Spleen (tissue), 11 donors: ENCODE measurements around the gene BNC2. TPM values are rescaled to one million over a fixed set of nuclear protein-coding genes. Genes with fewer than 3 reads are reported as not detected.

ENCODE experiments used
- DNase-seq: peaks from one replicate; pipeline ENCODE4 v3.0.0-alpha.2; 2020
- H3K27ac ChIP-seq, 8 donors: fragments of 200-600 bp; sonication (generic) in 7 of 8; 1 replicate in 4 of 8; 2 replicates in 4 of 8; pipeline versions ENCODE4 v1.5.0 to v1.8.0; 2016 to 2021; ENCODE audit warnings: inconsistent platforms in 4 of 8, mild to moderate bottlenecking in 4 of 8, moderate library complexity in 1 of 8
- H3K27me3 ChIP-seq, 7 donors: fragments of 200-600 bp; sonication (generic) in 6 of 7; replicated peaks in 1 of 7; 1 replicate in 4 of 7; 2 replicates in 3 of 7; pipeline versions ENCODE4 v1.5.0 to v1.8.0; 2016 to 2021; ENCODE audit warnings: inconsistent platforms in 3 of 7, mild to moderate bottlenecking in 1 of 7
- H3K36me3 ChIP-seq, 6 donors: fragments of 200-600 bp; sonication (generic) in 5 of 6; 1 replicate in 4 of 6; 2 replicates in 2 of 6; pipeline versions ENCODE4 v1.5.0 to v1.8.0; 2016 to 2021; ENCODE audit warnings: inconsistent platforms in 2 of 6
- H3K4me1 ChIP-seq, 6 donors: fragments of 200-600 bp; sonication (generic) in 5 of 6; 1 replicate in 3 of 6; 2 replicates in 3 of 6; pipeline versions ENCODE4 v1.5.0 to v1.8.0; 2016 to 2021; ENCODE audit warnings: inconsistent platforms in 3 of 6
- H3K4me3 ChIP-seq, 8 donors: fragments of 200-600 bp; sonication (generic) in 7 of 8; 1 replicate in 4 of 8; 2 replicates in 4 of 8; pipeline versions ENCODE4 v1.5.0 to v1.8.0; 2016 to 2021; ENCODE audit warnings: inconsistent platforms in 4 of 8, mild to moderate bottlenecking in 4 of 8, moderate library complexity in 2 of 8
- H3K9me3 ChIP-seq, 8 donors: fragments of 200-600 bp; sonication (generic) in 7 of 8; 1 replicate in 4 of 8; 2 replicates in 4 of 8; pipeline versions ENCODE4 v1.5.0 to v1.8.0; 2016 to 2021; ENCODE audit warnings: inconsistent platforms in 4 of 8
- POLR2A ChIP-seq, 3 donors: fragments of 450-650 bp; IDR thresholded peaks; one replicate each; pipeline ENCODE4 v1.5.1; 2017; ENCODE audit warnings: antibody characterized with exemption in 3 of 3, mild to moderate bottlenecking in 1 of 3
- POLR2AphosphoS5 ChIP-seq, 3 donors: sonication (generic); formaldehyde crosslinking; IDR thresholded peaks; one replicate each; pipeline ENCODE4 v1.5.1; 2017; ENCODE audit warnings: antibody characterized with exemption in 3 of 3
- WGBS, 5 donors: extraction: QIAGEN DNeasy Blood & Tissue Kit in 3 of 5; methylation state at CpG; one replicate each; pipeline versions ENCODE4 v1.1.5 to v1.1.7; 2013 to 2018; 5-methylcytosine and 5-hydroxymethylcytosine counted together
- intact Hi-C: fragments of 100-400 bp; cut with DNase I; formaldehyde crosslinking; loops from one replicate; pipeline ENCODE4 v1.15.0; 2023; ENCODE audit warnings: low total_unique reads
- polyA plus RNA-seq, 3 donors: library from polyadenylated mRNA; stranded (reverse); fragments of 200-250 nt; gene quantifications; one replicate each; pipeline ENCODE4 v1.2.1, GENCODE V29; 2013
- total RNA-seq, 7 donors: library from RNA; depleted of rRNA in 3 of 7; stranded (reverse); fragments of >200 nt in 3 of 7; fragmentation: NEBNext Ultra II Directional in 4 of 7; extraction: Animal tissue kit (Norgen Biotek cat#: 25700) in 4 of 7; gene quantifications; one replicate each; pipeline versions ENCODE4 v1.1.0 to v1.2.1, GENCODE V29; 2016 to 2021
- TF ChIP-seq, protein P1 (sequence below), 11 experiments: fragments of 200-600 bp in 7 of 11; fragments of 450-650 bp in 4 of 11; sonication (generic) in 4 of 11; IDR thresholded peaks in 8 of 11; conservative IDR thresholded peaks in 3 of 11; 1 replicate in 7 of 11; 2 replicates in 4 of 11; pipeline versions ENCODE4 v1.4.0 to v1.8.0; 2016 to 2021; ENCODE audit warnings: antibody characterized with exemption in 11 of 11, inconsistent platforms in 4 of 11, mild to moderate bottlenecking in 1 of 11
- donor health status: healthy with polysubstance abuse.
- donor health status: DM: no; HTN: no; CAD: no; lungs with moderate emphysema.
- donor health status: DM: no; HTN: no; CAD: no.
- donor health status: Bipolar disorder and iron deficiency.
- donor health status: healthy.
- donor health status: DM: no; HTN: no; CAD: no.
- donor health status: DM: yes; HTN: yes; CAD: no.

The BNC2 gene
- total and polyA plus RNA-seq, 10 donors: 0.07 to 4.3 (median 1.3) TPM

DNA sequence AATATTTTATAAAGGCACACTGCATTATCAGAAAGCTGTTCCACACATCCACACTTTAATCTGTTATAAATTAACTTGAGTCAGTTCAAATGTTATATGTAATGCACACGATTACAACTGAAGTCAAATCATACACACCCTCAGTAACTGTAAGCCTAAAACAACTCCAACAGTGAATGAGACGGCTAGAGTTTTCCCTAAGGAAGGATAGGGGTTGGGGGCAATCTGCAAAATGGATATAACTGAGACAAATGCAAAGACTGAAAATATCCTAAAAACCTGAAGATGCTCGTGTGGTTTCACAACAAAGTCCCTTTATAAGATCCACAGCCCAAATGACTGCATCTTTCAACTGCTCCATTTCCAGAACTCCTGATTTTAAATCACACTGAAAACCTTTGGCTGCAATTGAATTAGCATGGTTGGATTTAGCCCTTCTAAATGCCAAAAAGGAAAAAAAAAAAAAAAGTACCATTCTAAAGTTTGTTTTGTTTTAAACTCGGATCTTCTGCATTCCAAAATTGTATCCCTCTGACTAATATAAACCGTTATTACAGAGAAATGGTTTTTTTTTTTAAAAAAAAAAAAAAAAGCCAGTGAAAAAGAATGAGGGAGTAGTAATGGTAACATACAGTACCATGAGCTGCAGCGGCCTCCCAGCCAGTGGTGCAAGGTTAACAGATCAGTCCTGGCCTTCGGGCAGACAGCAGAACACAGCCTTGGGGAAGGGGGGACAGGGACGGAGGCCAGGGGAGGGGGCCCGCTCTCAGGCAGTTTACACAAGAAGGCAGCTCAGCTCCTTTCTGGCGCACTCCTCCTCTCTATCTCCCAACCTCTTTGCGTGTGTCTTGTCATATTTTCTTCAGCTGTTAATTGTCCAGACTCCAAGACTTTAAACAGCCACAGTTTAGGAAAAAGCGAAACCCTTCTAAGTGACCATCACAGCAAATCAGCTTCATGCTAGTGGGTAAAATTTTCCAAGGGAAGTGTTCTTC, 166.1 kb downstream of the BNC2 start:
- 66 to 82% (median 75%) methylated on average over 12 of the region's 12 CpGs for WGBS, 5 donors
- Histone ChIP-seq H3K4me1 (no peaks in the 10 kb centered on the region), H3K9me3 (no peaks in the 10 kb centered on the region), H3K36me3 (no peaks in the 10 kb centered on the region), H3K27me3 (no peaks in the 10 kb centered on the region), H3K27ac (peak overlapping the region in 1 of 8 donors; percentile 21), H3K4me3 (peak overlapping the region in 1 of 8 donors; percentile 10)
- intact Hi-C loops: no loop called here
- DNase-seq: no peak
- TF ChIP-seq POLR2A (IDR thresholded peaks at IDR 0.05) (no peak), POLR2AphosphoS5 (IDR thresholded peaks at IDR 0.05) (no peak)
- TF ChIP-seq, protein P1, sequence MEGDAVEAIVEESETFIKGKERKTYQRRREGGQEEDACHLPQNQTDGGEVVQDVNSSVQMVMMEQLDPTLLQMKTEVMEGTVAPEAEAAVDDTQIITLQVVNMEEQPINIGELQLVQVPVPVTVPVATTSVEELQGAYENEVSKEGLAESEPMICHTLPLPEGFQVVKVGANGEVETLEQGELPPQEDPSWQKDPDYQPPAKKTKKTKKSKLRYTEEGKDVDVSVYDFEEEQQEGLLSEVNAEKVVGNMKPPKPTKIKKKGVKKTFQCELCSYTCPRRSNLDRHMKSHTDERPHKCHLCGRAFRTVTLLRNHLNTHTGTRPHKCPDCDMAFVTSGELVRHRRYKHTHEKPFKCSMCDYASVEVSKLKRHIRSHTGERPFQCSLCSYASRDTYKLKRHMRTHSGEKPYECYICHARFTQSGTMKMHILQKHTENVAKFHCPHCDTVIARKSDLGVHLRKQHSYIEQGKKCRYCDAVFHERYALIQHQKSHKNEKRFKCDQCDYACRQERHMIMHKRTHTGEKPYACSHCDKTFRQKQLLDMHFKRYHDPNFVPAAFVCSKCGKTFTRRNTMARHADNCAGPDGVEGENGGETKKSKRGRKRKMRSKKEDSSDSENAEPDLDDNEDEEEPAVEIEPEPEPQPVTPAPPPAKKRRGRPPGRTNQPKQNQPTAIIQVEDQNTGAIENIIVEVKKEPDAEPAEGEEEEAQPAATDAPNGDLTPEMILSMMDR (IDR thresholded peaks at IDR 0.05 in 8 of 11, conservative IDR thresholded peaks at IDR 0.05 in 3 of 11): no peak

DNA sequence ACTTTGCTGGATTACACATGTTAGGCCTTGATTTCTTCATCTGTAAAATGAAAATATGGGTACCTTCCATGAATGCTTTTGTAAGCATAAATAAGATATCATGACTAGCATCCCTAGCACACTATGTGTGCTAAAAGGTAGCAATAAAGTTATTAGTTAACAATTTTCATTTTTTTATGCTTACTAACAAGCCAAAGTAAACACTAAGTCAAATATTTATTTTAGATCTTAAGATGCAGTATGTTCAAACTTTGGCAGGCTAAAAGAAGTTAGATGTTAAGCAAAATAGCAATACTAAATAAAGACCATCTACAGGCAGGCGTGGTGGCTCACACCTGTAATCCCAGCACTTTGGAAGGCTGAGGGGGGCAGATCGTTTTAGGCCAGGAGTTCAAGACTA, 169.1 kb downstream of the BNC2 start:
- Histone ChIP-seq H3K9me3 (no peaks in the 10 kb centered on the region), H3K27ac (no peak overlapping the region), H3K4me3 (no peak overlapping the region)

DNA sequence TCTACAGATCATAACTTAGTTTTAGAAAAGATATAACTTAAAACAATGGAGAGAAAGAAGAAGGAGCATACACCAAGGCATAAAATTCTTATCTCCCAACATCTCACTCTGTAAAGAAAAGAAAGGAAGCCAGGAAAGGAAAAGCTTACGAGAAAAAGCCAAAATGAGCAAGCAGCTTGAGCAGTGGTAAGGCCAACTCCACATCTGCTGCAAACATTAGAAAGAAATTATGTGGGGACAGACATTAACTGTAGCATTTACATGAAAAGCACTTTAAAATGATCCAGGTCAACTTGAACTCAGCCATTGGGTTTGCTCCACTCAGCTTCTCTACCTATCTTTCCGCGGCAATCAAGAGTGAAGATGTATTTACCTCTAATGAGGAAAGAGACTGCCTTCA, 176.9 kb downstream of the BNC2 start:
- no peaks in the 10 kb centered on the region for H3K36me3 ChIP-seq

More for the DNA sequence above, 169.1 kb downstream of the BNC2 start:
- Histone ChIP-seq H3K4me1 (no peaks in the 10 kb centered on the region), H3K36me3 (no peaks in the 10 kb centered on the region), H3K27me3 (no peaks in the 10 kb centered on the region)
- TF ChIP-seq, protein P1 (IDR thresholded peaks at IDR 0.05 in 8 of 11, conservative IDR thresholded peaks at IDR 0.05 in 3 of 11): no peak
- TF ChIP-seq POLR2AphosphoS5 (IDR thresholded peaks at IDR 0.05) (no peak), POLR2A (IDR thresholded peaks at IDR 0.05) (no peak)
- WGBS, 5 donors: 33 to 75% (median 50%) methylated on average over 2 of the region's 2 CpGs
- DNase-seq: no peak
- intact Hi-C loops: no loop called here

More for the DNA sequence above, 176.9 kb downstream of the BNC2 start:
- WGBS, 5 donors: 68 to 86% (median 73%) methylated on average over 3 of the region's 3 CpGs
- no peak for TF ChIP-seq POLR2A (IDR thresholded peaks at IDR 0.05)
- no peak for TF ChIP-seq POLR2AphosphoS5 (IDR thresholded peaks at IDR 0.05)
- TF ChIP-seq, protein P1 (IDR thresholded peaks at IDR 0.05 in 8 of 11, conservative IDR thresholded peaks at IDR 0.05 in 3 of 11): no peak
- no peaks in the 10 kb centered on the region for H3K4me1 ChIP-seq
- H3K27ac ChIP-seq: no peak overlapping the region
- no peak for DNase-seq
- no peak overlapping the region for H3K4me3 ChIP-seq
- intact Hi-C loops: no loop called here
- H3K9me3 ChIP-seq: no peaks in the 10 kb centered on the region
- H3K27me3 ChIP-seq: no peaks in the 10 kb centered on the region
